Suprapubic skin (tissue), 4 donors: ENCODE data around the gene SLC4A1.
A peak's percentile ranks its signal among the peaks of the same experiment; 100 is the strongest.

Source experiments
- EP300 ChIP-seq: sonication (generic); formaldehyde crosslinking; IDR thresholded peaks from one replicate; pipeline ENCODE4 v1.6.1; 2017; ENCODE audit warnings: antibody characterized with exemption
- POLR2A ChIP-seq, 2 donors: fragments of 450-650 bp; IDR thresholded peaks; one replicate each; pipeline ENCODE4 v1.6.1; 2017; ENCODE audit warnings: antibody characterized with exemption in 2 of 2, mild to moderate bottlenecking in 2 of 2, moderate library complexity in 2 of 2
- POLR2AphosphoS5 ChIP-seq, 3 donors: sonication (generic); formaldehyde crosslinking; IDR thresholded peaks; one replicate each; pipeline ENCODE4 v1.6.1; 2017; ENCODE audit warnings: antibody characterized with exemption in 3 of 3
- TF ChIP-seq, protein P1 (sequence below), 2 donors: fragments of 200-600 bp in 1 of 2; fragments of 450-650 bp in 1 of 2; sonication (generic) in 1 of 2; IDR thresholded peaks; one replicate each; pipeline ENCODE4 v1.5.1; 2016 to 2019; ENCODE audit warnings: antibody characterized with exemption in 2 of 2, mild to moderate bottlenecking in 1 of 2, moderate library complexity in 1 of 2

- TF ChIP-seq, protein P1, sequence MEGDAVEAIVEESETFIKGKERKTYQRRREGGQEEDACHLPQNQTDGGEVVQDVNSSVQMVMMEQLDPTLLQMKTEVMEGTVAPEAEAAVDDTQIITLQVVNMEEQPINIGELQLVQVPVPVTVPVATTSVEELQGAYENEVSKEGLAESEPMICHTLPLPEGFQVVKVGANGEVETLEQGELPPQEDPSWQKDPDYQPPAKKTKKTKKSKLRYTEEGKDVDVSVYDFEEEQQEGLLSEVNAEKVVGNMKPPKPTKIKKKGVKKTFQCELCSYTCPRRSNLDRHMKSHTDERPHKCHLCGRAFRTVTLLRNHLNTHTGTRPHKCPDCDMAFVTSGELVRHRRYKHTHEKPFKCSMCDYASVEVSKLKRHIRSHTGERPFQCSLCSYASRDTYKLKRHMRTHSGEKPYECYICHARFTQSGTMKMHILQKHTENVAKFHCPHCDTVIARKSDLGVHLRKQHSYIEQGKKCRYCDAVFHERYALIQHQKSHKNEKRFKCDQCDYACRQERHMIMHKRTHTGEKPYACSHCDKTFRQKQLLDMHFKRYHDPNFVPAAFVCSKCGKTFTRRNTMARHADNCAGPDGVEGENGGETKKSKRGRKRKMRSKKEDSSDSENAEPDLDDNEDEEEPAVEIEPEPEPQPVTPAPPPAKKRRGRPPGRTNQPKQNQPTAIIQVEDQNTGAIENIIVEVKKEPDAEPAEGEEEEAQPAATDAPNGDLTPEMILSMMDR (IDR thresholded peaks at IDR 0.05): no peak
- TF ChIP-seq POLR2A (IDR thresholded peaks at IDR 0.05) (no peak), POLR2AphosphoS5 (IDR thresholded peaks at IDR 0.05) (peak in 1 of 3 donors; percentile 20), EP300 (no peak)
Measured at GRCh38 chr17:44199553-44200477, 68.1 kb downstream of the SLC4A1 start, which contains the start of gene ATXN7L3.
